Smooth muscle cell of the pulmonary artery (primary cell): ENCODE measurements around the gene S100A16. TPM values are rescaled to one million over a fixed set of nuclear protein-coding genes. Genes with fewer than 3 reads are reported as not detected.

Source experiments
- total RNA-seq: library from RNA; depleted of rRNA; stranded (reverse); fragments of >200 nt; gene quantifications from 2 replicates; pipeline ENCODE4 v1.2.3, GENCODE V29; 2014

The S100A16 gene
- 92.6 and 247 TPM in 2 replicates for total RNA-seq

GRCh38 chr1:153612755-153613331 lies at the start of gene S100A16:
Gene S100A16 (minus strand): TSS chr1:153613137. CDS start chr1:153608151, 4,986 bp downstream.

DNA sequence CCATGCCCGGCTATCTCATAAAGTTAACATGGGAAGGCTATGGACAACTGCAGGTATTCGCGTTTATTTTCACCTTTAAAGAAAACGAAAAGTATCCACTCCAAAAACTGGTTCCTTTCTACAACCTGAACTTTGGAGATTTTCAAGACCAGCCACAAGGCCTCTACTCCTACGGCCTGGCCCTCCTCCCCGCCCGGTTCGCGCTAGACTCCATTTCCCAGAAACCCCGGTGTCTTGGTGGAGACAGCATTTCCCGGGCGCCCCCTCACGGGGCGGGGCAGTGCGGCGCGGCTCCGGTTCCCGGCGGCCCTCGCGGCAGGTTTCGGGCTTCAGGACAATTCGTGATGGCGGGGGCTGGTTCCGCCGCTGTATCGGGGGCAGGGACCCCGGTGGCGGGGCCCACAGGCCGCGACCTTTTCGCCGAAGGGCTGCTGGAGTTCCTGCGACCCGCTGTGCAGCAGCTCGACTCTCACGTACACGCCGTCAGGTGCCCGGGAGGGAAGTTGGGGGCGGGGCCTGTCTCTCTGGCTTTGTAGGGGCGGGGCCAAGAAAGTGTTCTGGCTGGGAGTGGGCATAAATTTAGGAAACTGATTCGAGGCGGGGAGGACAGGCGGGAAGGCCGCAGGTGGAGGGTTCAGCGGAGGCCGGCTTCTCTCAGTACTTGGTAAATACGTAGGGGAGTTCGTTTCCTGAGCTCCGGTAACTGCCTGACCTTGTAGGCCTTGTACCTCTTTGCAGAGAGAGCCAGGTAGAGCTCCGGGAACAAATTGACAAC lies 45.6 kb upstream of the S100A16 start, which contains the start of gene SNAPIN:
TSS of gene SNAPIN (plus strand) at position 304 of the 775 bp plus-strand sequence. CDS start at position 345, 41 bp downstream.

GRCh38 chr1:153633754-153634665 lies 21.1 kb upstream of the S100A16 start, which contains the start of gene CHTOP:
Gene CHTOP (plus strand): TSS chr1:153634066. CDS start chr1:153636589, 2,523 bp downstream.

DNA sequence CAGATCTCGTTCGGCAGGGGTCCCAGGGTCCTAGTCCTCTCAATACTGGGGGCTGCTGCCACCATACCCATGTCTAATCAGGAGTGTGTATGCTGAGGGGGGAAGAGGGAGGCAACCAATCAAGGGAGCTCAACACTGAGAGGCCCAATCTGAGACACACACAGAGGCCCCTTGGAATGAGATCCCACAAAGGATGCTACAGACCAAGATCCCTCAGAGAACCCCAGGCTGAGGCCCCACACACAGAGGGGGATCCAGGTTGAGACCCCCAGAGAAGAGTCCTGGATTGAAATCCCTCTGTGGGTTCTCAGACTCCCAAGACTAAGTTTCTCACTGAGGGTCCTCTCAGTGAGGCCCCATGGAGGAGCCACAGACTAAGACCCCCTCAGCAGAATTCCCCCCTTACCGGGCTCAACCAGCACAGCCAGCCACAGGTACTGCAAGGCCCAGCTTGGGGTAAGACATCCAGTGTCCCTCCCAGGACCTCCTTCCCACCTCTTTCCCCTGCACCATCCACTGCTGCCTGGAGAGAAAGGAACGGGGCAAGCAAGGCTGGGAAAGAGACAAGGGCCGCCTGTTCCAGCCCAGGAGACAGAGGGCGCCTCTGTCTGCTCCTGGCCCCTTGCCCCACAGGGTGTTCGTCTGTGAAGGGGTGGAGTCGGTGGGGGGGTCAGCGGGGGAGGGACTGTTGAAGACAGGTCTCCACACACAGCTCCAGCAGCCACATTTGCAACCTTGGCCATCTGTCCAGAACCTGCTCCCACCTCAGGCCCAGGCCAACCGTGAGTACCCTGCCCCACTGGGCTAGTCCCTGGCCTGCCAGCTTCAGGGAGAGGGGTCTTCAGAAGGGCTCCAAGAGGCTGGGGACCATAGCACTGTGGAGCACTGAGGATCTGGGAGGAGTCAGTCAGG lies 15.0 kb upstream of the S100A16 start, which contains the start of gene S100A1:
TSS of gene S100A1 (plus strand) at position 720 of the 912 bp plus-strand sequence. CDS start 2,088 bp downstream, outside the sequence.

DNA sequence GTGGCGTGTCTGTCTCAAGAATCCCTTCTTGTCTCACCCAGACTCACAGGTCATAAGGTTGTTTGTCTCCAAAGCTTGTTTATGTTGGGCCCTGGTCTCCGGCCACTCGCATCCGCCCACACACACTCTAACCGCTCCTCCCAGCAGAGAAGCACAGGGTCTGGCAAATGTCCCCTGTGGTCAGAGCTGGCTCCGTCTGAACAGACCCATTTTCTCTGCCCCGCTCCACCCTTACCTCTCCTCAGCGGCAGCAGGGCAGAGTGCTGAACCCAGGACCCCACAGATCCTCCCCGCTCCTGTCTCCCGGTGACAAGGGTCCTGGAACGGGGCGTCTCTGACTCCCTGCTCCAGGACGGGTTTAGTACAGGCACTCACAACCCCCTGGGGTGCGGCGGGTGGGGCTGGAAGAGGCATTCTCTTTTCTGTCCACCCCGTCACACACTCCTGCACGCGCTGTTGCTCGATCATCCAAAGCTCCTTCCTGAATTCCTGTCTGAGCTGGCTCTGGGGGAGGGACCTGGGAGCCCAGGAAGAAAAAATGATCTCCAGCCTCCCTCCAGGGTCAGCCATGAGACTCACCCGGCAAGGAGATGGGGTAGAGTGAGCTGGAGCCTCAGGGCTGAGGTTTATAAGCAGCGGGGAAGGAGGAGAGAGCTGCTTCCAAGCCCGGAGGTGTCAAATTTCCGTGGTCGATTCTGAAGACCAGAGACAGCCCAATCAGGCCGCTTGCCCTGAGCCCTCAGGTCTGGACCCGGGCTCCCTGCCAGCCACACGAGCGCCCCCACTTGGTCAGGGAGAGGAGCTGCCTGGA lies 14.2 kb upstream of the S100A16 start, which contains the start of gene S100A13:
TSS of gene S100A13 (minus strand) at position 602 of the 811 bp plus-strand sequence. CDS start 1,033 bp downstream, outside the sequence.

GRCh38 chr1:153616144-153616916 lies 3.4 kb upstream of the S100A16 start, which contains the start of gene S100A14:
Gene S100A14 (minus strand): TSS chr1:153616325. CDS start chr1:153615858, 467 bp downstream.

GRCh38 chr1:153565529-153566374 lies 47.2 kb downstream of the S100A16 start, which contains the start of gene S100A2:
Gene S100A2 (minus strand): TSS chr1:153565844. CDS start chr1:153563877, 1,967 bp downstream.

Other genes with a start within 250 kb of the S100A16 start
- gene S100A12, start 237.5 kb downstream of the S100A16 start, total RNA-seq: not detected in 2 replicates
- gene S100A8, start 222.1 kb downstream of the S100A16 start, total RNA-seq: not detected in 2 replicates
- not detected in 2 replicates for gene S100A7A, start 196.6 kb downstream of the S100A16 start, total RNA-seq
- not detected in 2 replicates for gene S100A7, start 152.5 kb downstream of the S100A16 start, total RNA-seq
- gene S100A6, start 77.1 kb downstream of the S100A16 start, total RNA-seq: 822 and 1,175 TPM in 2 replicates
- 0.26 TPM in 1 of 2 replicates, not detected in the other for gene S100A5, start 72.2 kb downstream of the S100A16 start, total RNA-seq
- 41.0 and 113 TPM in 2 replicates for gene S100A4, start 67.3 kb downstream of the S100A16 start, total RNA-seq
- 1.7 and 4.4 TPM in 2 replicates for gene S100A3, start 63.9 kb downstream of the S100A16 start, total RNA-seq
- 0.98 and 2.4 TPM in 2 replicates for gene S100A2, start 47.3 kb downstream of the S100A16 start, total RNA-seq
- gene S100A14, start 3.2 kb upstream of the S100A16 start, total RNA-seq: 0.13 TPM in 1 of 2 replicates, not detected in the other
- gene S100A13, start 14.4 kb upstream of the S100A16 start, total RNA-seq: 38.4 and 57.6 TPM in 2 replicates
- 0.13 TPM in 1 of 2 replicates, not detected in the other for gene S100A1, start 15.3 kb upstream of the S100A16 start, total RNA-seq
- gene CHTOP, start 20.9 kb upstream of the S100A16 start, total RNA-seq: 27.6 and 30.9 TPM in 2 replicates
- gene SNAPIN, start 45.6 kb upstream of the S100A16 start, total RNA-seq: 41.0 and 47.6 TPM in 2 replicates
- gene ILF2, start 57.9 kb upstream of the S100A16 start, total RNA-seq: 101 and 107 TPM in 2 replicates
- gene NPR1, start 65.6 kb upstream of the S100A16 start, total RNA-seq: 1.0 and 1.2 TPM in 2 replicates
- 45.5 and 46.9 TPM in 2 replicates for gene INTS3, start 114.9 kb upstream of the S100A16 start, total RNA-seq
- gene SLC27A3, start 162.3 kb upstream of the S100A16 start, total RNA-seq: 10.3 and 14.6 TPM in 2 replicates